IPS-11a (cell line): ENCODE measurements around the gene ZMPSTE24.
A peak's percentile ranks its signal among the peaks of the same experiment; 100 is the strongest.
"Not testable (repeated sequence)": the region's sequence is repeated elsewhere in the genome, so short reads cannot be mapped to it uniquely, and the experiment has no call there.

Experiments
- H3K4me3 ChIP-seq: one replicate; pipeline ENCODE4 v1.5.1; 2013; ENCODE audit warnings: low read depth, low read length, control low read depth

ZMPSTE24 gene

GRCh38 chr1:40257688-40258444 lies at the start of gene ZMPSTE24:
Gene ZMPSTE24, plus strand, starts transcription at chr1:40258236. Its CDS starts 36 bp downstream, at chr1:40258272.
- peak within 1 kb of the TSS; percentile 98 for H3K4me3 ChIP-seq

- no peak overlapping the region for H3K4me3 ChIP-seq
These were observed 47.4 kb upstream of the ZMPSTE24 start for GRCh38 chr1:40210511-40211204.

GRCh38 chr1:40218333-40218732 lies 39.7 kb upstream of the ZMPSTE24 start:
- H3K4me3 ChIP-seq, result no peak overlapping the region

GRCh38 chr1:40221471-40221905 lies 36.5 kb upstream of the ZMPSTE24 start:
- H3K4me3 ChIP-seq, result not testable (repeated sequence)

- H3K4me3 ChIP-seq, result no peak overlapping the region
These were observed 35.9 kb upstream of the ZMPSTE24 start for GRCh38 chr1:40221977-40222772.

GRCh38 chr1:40224040-40224439 lies 34.0 kb upstream of the ZMPSTE24 start:
- H3K4me3 ChIP-seq, result no peak overlapping the region

- no peak overlapping the region for H3K4me3 ChIP-seq
These were observed 31.8 kb upstream of the ZMPSTE24 start for GRCh38 chr1:40226192-40226591.

GRCh38 chr1:40232444-40232843 lies 25.6 kb upstream of the ZMPSTE24 start:
- no peak overlapping the region for H3K4me3 ChIP-seq

- H3K4me3 ChIP-seq, result no peak overlapping the region
These were observed 18.4 kb upstream of the ZMPSTE24 start for GRCh38 chr1:40239626-40240025.

GRCh38 chr1:40240390-40240789 lies 17.6 kb upstream of the ZMPSTE24 start:
- no peak overlapping the region for H3K4me3 ChIP-seq

- H3K4me3 ChIP-seq, result no peak overlapping the region
These were observed 16.7 kb upstream of the ZMPSTE24 start for GRCh38 chr1:40241362-40241761.

- no peak overlapping the region for H3K4me3 ChIP-seq
These were observed 14.7 kb upstream of the ZMPSTE24 start for GRCh38 chr1:40243351-40243750.

GRCh38 chr1:40244138-40244744 lies 13.8 kb upstream of the ZMPSTE24 start:
- H3K4me3 ChIP-seq, result no peak overlapping the region

GRCh38 chr1:40245686-40246085 lies 12.3 kb upstream of the ZMPSTE24 start:
- H3K4me3 ChIP-seq, result no peak overlapping the region

- no peak within 1 kb of the TSS for H3K4me3 ChIP-seq
These were observed 10.4 kb upstream of the ZMPSTE24 start, which contains the start of gene TMCO2 for GRCh38 chr1:40247655-40248054. Gene TMCO2, plus strand, starts transcription at chr1:40247937. Its CDS starts 57 bp downstream, at chr1:40247994.

GRCh38 chr1:40248412-40248811 lies 9.6 kb upstream of the ZMPSTE24 start:
- no peak overlapping the region for H3K4me3 ChIP-seq

GRCh38 chr1:40251456-40251855 lies 6.6 kb upstream of the ZMPSTE24 start:
- no peak overlapping the region for H3K4me3 ChIP-seq

GRCh38 chr1:40252601-40253000 lies 5.4 kb upstream of the ZMPSTE24 start:
- H3K4me3 ChIP-seq, result no peak overlapping the region

GRCh38 chr1:40255231-40255630 lies 2.8 kb upstream of the ZMPSTE24 start:
- no peak overlapping the region for H3K4me3 ChIP-seq

GRCh38 chr1:40256401-40257084 lies 1.5 kb upstream of the ZMPSTE24 start:
- H3K4me3 ChIP-seq, result peak overlapping the region; percentile 98
